Kidney epithelial cell (primary cell): Measurements from ENCODE around the gene FMC1. TPM values are rescaled to one million over a fixed set of nuclear protein-coding genes. Genes with fewer than 3 reads are reported as not detected.

Source experiments
- DNase-seq: peaks from one replicate; pipeline ENCODE4 v3.0.0-alpha.2; 2010; ENCODE audit warnings: low read depth
- H3K27me3 ChIP-seq: 2 replicates; pipeline ENCODE4 v1.6.0; 2011; ENCODE audit warnings: low read length; ENCODE audit not compliant: control insufficient read depth, insufficient read depth
- H3K36me3 ChIP-seq: 2 replicates; pipeline ENCODE4 v1.5.1; 2011; ENCODE audit warnings: low read length; ENCODE audit not compliant: control insufficient read depth, insufficient read depth
- H3K4me3 ChIP-seq: 2 replicates; pipeline ENCODE4 v1.5.1; 2011; ENCODE audit warnings: low read depth, mild to moderate bottlenecking, control low read depth, low read length
- CTCF ChIP-seq: IDR thresholded peaks from 2 replicates; pipeline ENCODE4 v1.5.1; 2011; ENCODE audit warnings: mild to moderate bottlenecking, moderate library complexity, low read length, control low read depth, inconsistent platforms; ENCODE audit not compliant: insufficient read depth, poor library complexity, severe bottlenecking
- total RNA-seq: library from RNA; depleted of rRNA; stranded (reverse); fragments of >200 nt; gene quantifications from 2 replicates; pipeline ENCODE4 v1.2.3, GENCODE V29; 2015

FMC1 gene, protein sequence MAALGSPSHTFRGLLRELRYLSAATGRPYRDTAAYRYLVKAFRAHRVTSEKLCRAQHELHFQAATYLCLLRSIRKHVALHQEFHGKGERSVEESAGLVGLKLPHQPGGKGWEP
- total RNA-seq: 8.3 and 8.4 TPM in 2 replicates

DNA sequence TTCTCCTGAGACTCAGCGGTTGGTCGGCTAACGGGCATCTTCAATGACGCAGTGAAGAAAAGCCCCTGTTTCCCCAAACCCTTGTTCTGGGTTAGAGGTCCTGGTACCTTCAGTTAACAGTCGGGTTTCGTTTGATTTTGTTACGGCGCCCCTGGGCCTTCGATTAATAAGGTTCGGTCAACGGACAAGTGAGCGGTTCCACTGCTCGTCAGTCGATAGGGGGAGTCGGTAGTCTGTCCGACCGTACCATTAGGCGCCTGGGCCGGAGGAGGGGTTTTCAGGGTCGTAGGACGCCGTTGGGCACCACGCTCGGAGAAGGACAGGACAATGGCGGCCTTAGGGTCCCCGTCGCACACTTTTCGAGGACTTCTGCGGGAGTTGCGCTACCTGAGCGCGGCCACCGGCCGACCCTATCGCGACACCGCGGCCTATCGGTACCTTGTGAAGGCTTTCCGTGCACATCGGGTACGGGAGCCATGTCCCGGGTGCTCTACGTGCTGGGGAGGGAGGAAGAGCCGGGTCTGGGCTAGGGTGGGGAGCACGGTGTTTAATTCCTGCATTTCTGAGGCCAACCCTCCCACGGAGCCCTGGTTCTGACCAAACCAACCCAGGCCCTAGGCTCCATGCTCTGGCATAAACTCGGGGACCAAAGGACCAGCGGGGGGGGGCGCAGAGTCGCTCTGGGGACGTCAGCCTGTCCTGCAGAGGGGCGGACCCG, at the start of gene FMC1:
TSS of gene FMC1 (plus strand) at position 280 of the 718 bp plus-strand sequence. CDS start at position 328, 48 bp downstream.
- H3K4me3 ChIP-seq: peak within 1 kb of the TSS; percentile 66
- DNase-seq: peak; percentile 44
- no peaks in the 10 kb centered on the region for H3K36me3 ChIP-seq
- peak; percentile 37 for TF ChIP-seq CTCF
- no peaks in the 10 kb centered on the region for H3K27me3 ChIP-seq

GRCh38 chr7:139292821-139293220, 48.3 kb upstream of the FMC1 start:
- no peak for DNase-seq
- H3K4me3 ChIP-seq: no peak overlapping the region
- H3K36me3 ChIP-seq: no peaks in the 10 kb centered on the region
- no peaks in the 10 kb centered on the region for H3K27me3 ChIP-seq
- no peak for TF ChIP-seq CTCF

- no peaks in the 10 kb centered on the region for H3K36me3 ChIP-seq
- TF ChIP-seq CTCF: no peak
- H3K27me3 ChIP-seq: no peaks in the 10 kb centered on the region
- H3K4me3 ChIP-seq: no peak overlapping the region
- no peak for DNase-seq
These were observed 47.6 kb upstream of the FMC1 start for GRCh38 chr7:139293534-139293933.

GRCh38 chr7:139294241-139294640, 46.9 kb upstream of the FMC1 start:
- Histone ChIP-seq H3K27me3 (no peaks in the 10 kb centered on the region), H3K36me3 (no peaks in the 10 kb centered on the region), H3K4me3 (no peak overlapping the region)
- no peak for TF ChIP-seq CTCF
- no peak for DNase-seq

DNA sequence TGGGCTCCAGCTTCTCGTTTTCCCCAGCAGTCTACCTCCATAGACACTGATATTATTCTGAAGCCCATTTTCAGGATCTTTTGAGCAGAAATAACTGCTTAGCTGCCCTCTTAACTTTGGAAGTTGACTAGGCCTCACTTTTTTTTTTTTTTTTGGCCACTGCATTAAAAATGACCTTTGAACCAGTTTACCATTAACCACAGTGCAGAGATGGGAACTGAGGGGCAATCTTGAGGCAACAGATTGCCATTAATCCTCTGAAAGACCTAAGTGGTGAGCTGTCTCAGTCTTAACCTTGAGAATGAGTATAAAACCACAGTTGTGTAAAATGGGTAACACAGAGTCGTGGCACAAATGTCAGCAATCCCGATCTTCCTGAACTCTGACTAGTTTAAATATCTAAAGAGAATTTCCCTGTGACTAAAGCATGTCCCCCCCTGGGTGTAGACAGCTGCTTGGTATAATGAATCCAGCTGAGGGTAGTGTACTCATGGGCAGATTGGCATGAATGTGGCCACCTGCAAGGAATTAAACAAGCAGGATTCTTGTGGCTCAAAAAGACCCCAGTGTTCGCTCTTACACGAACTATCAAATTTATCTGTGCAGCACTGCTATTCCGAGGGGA, 46.1 kb upstream of the FMC1 start:
- Histone ChIP-seq H3K4me3 (no peak overlapping the region), H3K27me3 (no peaks in the 10 kb centered on the region), H3K36me3 (no peaks in the 10 kb centered on the region)
- DNase-seq: no peak
- TF ChIP-seq CTCF: no peak

- Histone ChIP-seq H3K36me3 (no peaks in the 10 kb centered on the region), H3K4me3 (no peak overlapping the region), H3K27me3 (no peaks in the 10 kb centered on the region)
- TF ChIP-seq CTCF: no peak
- peak; percentile 32 for DNase-seq
These were observed 43.3 kb upstream of the FMC1 start for GRCh38 chr7:139297795-139298194.
